H9 (cell line): ENCODE data around the gene CROCC2. TPM values are rescaled to one million over a fixed set of nuclear protein-coding genes. Genes with fewer than 3 reads are reported as not detected.

ENCODE experiments used
- DNase-seq: peaks from one replicate; pipeline ENCODE4 v3.0.0-alpha.2; 2017
- H2AFZ ChIP-seq: one replicate; pipeline ENCODE4 v1.6.1; 2013; ENCODE audit warnings: mild to moderate bottlenecking, low read length, control low read depth, moderate library complexity
- H2AK5ac ChIP-seq: 2 replicates; pipeline ENCODE4 v1.6.1; 2013; ENCODE audit warnings: low read length, control low read depth, mixed read lengths; ENCODE audit not compliant: insufficient read length
- H2BK120ac ChIP-seq: one replicate; pipeline ENCODE4 v1.6.1; 2013; ENCODE audit warnings: low read depth, mild to moderate bottlenecking, low read length, control low read depth, inconsistent platforms; ENCODE audit not compliant: poor library complexity, severe bottlenecking
- H2BK12ac ChIP-seq: 2 replicates; pipeline ENCODE4 v1.6.1; 2013; ENCODE audit warnings: low read length, control low read depth, mixed read lengths, low read depth; ENCODE audit not compliant: insufficient read length
- H2BK15ac ChIP-seq: 2 replicates; pipeline ENCODE4 v1.6.1; 2013; ENCODE audit warnings: low read depth, low read length, control low read depth
- H2BK20ac ChIP-seq: one replicate; pipeline ENCODE4 v1.6.1; 2013; ENCODE audit warnings: low read depth, mild to moderate bottlenecking, low read length, control low read depth, inconsistent platforms; ENCODE audit not compliant: poor library complexity, severe bottlenecking
- H2BK5ac ChIP-seq: 2 replicates; pipeline ENCODE4 v1.6.1; 2013; ENCODE audit warnings: low read length, control low read depth, mixed read lengths; ENCODE audit not compliant: insufficient read length
- H3K14ac ChIP-seq: 2 replicates; pipeline ENCODE4 v1.6.1; 2013; ENCODE audit warnings: low read length, control low read depth; ENCODE audit not compliant: insufficient read depth
- H3K18ac ChIP-seq: 2 replicates; pipeline ENCODE4 v1.6.1; 2013; ENCODE audit warnings: low read depth, mild to moderate bottlenecking, mixed read lengths, low read length, control low read depth; ENCODE audit not compliant: insufficient read length
- H3K23ac ChIP-seq: 2 replicates; pipeline ENCODE4 v1.6.1; 2013; ENCODE audit warnings: low read length, control low read depth, mixed read lengths, low read depth; ENCODE audit not compliant: insufficient read length
- H3K23me2 ChIP-seq: 2 replicates; pipeline ENCODE4 v1.6.1; 2013; ENCODE audit warnings: low read depth, mild to moderate bottlenecking, mixed read lengths, low read length, control low read depth; ENCODE audit not compliant: insufficient read length, poor library complexity, severe bottlenecking
- H3K27ac ChIP-seq: 2 replicates; pipeline ENCODE4 v1.5.1; 2013; ENCODE audit warnings: low read length, control low read depth, mixed read lengths, low read depth; ENCODE audit not compliant: insufficient read length
- H3K27me3 ChIP-seq: 2 replicates; pipeline ENCODE4 v1.6.1; 2013; ENCODE audit warnings: low read length, control low read depth, inconsistent platforms; ENCODE audit not compliant: insufficient read depth
- H3K4ac ChIP-seq: 2 replicates; pipeline ENCODE4 v1.6.1; 2013; ENCODE audit warnings: low read depth, mild to moderate bottlenecking, control low read depth, inconsistent platforms, low read length, moderate library complexity
- H3K4me1 ChIP-seq: 2 replicates; pipeline ENCODE4 v1.6.1; 2013; ENCODE audit warnings: low read length, control low read depth, inconsistent platforms; ENCODE audit not compliant: insufficient read depth
- H3K4me2 ChIP-seq: 2 replicates; pipeline ENCODE4 v1.6.1; 2013; ENCODE audit warnings: low read length, control low read depth, mixed read lengths; ENCODE audit not compliant: insufficient read length, insufficient read depth
- H3K56ac ChIP-seq: 2 replicates; pipeline ENCODE4 v1.6.1; 2013; ENCODE audit warnings: low read depth, mild to moderate bottlenecking, mixed read lengths, low read length, control low read depth; ENCODE audit not compliant: insufficient read length
- H3K79me1 ChIP-seq: 2 replicates; pipeline ENCODE4 v1.6.1; 2013; ENCODE audit warnings: low read depth, mild to moderate bottlenecking, moderate library complexity, low read length, control low read depth, inconsistent platforms; ENCODE audit not compliant: insufficient read depth, poor library complexity, severe bottlenecking
- H3K79me2 ChIP-seq: 2 replicates; pipeline ENCODE4 v1.6.1; 2013; ENCODE audit warnings: low read length, control low read depth, inconsistent platforms; ENCODE audit not compliant: insufficient read depth
- H3K9ac ChIP-seq: 2 replicates; pipeline ENCODE4 v1.6.1; 2013; ENCODE audit warnings: low read length, control low read depth, mixed read lengths; ENCODE audit not compliant: insufficient read length; ENCODE audit errors: extremely low read depth
- H3K9me3 ChIP-seq: one replicate; pipeline ENCODE4 v1.6.1; 2013; ENCODE audit warnings: low read depth, low read length, inconsistent platforms; ENCODE audit not compliant: control insufficient read depth
- H3T11ph ChIP-seq: one replicate; pipeline ENCODE4 v1.6.1; 2013; ENCODE audit warnings: mild to moderate bottlenecking, low read length, control low read depth, inconsistent platforms
- H4K20me1 ChIP-seq: one replicate; pipeline ENCODE4 v1.6.1; 2013; ENCODE audit not compliant: control insufficient read depth, insufficient read length, insufficient read depth
- H4K5ac ChIP-seq: 2 replicates; pipeline ENCODE4 v1.6.1; 2013; ENCODE audit warnings: low read depth, mild to moderate bottlenecking, mixed read lengths, low read length, control low read depth; ENCODE audit not compliant: insufficient read length
- H4K8ac ChIP-seq: replicated peaks from 2 replicates; pipeline ENCODE4 v1.6.1; 2013; ENCODE audit warnings: low read length, control low read depth, mixed read lengths, low read depth; ENCODE audit not compliant: insufficient read length
- H4K91ac ChIP-seq: 2 replicates; pipeline ENCODE4 v1.6.1; 2013; ENCODE audit warnings: low read depth, mild to moderate bottlenecking, moderate library complexity, mixed read lengths, low read length, control low read depth; ENCODE audit not compliant: insufficient read length
- H3K27ac Mint-ChIP-seq, 3 experiments: 2 replicates in 2 of 3; 3 replicates in 1 of 3; pipeline ENCODE4 v1.8.0; 2020 to 2021; ENCODE audit warnings: mixed read lengths in 3 of 3, mild to moderate bottlenecking in 1 of 3, moderate library complexity in 1 of 3
- H3K27me3 Mint-ChIP-seq: 2 replicates; pipeline ENCODE4 v1.8.0; 2021; ENCODE audit warnings: low read depth, mild to moderate bottlenecking, moderate library complexity, mixed read lengths
- H3K36me3 Mint-ChIP-seq, 3 experiments: 2 replicates in 2 of 3; 3 replicates in 1 of 3; pipeline ENCODE4 v1.8.0; 2020 to 2021; ENCODE audit warnings: low read depth in 3 of 3, mixed read lengths in 3 of 3; ENCODE audit not compliant: insufficient read depth in 1 of 3
- H3K4me1 Mint-ChIP-seq, 2 experiments: 2 replicates each; pipeline ENCODE4 v1.8.0; 2020; ENCODE audit warnings: mixed read lengths in 2 of 2
- H3K4me3 Mint-ChIP-seq, 2 experiments: 2 replicates in 1 of 2; 3 replicates in 1 of 2; pipeline ENCODE4 v1.8.0; 2020 to 2021; ENCODE audit warnings: mild to moderate bottlenecking in 2 of 2, mixed read lengths in 2 of 2, moderate library complexity in 1 of 2
- H3K9me3 Mint-ChIP-seq, 2 experiments: 2 replicates in 1 of 2; 3 replicates in 1 of 2; pipeline ENCODE4 v1.8.0; 2020; ENCODE audit warnings: mild to moderate bottlenecking in 2 of 2, mixed read lengths in 2 of 2, moderate library complexity in 1 of 2
- WGBS: extraction: QIAGEN DNeasy Blood & Tissue Kit; methylation state at CpG from one replicate; pipeline ENCODE4 v1.1.7; 2013; ENCODE audit warnings: missing lambda C conversion rate, low lambda C conversion rate, mixed read lengths; ENCODE audit not compliant: insufficient read length; ENCODE audit errors: extremely low coverage; 5-methylcytosine and 5-hydroxymethylcytosine counted together
- total RNA-seq: library from RNA; stranded (reverse); gene quantifications from 2 replicates; pipeline ENCODE4 v1.2.1, GENCODE V29; 2021
- TF ChIP-seq, protein P1 (sequence below): fragments of 200-600 bp; sonication (generic); conservative IDR thresholded peaks from 3 replicates; pipeline ENCODE4 v1.8.0; 2021; ENCODE audit warnings: antibody characterized with exemption, mild to moderate bottlenecking

Gene CROCC2
- total RNA-seq, 1 experiment from 2014 or later = not detected

DNA sequence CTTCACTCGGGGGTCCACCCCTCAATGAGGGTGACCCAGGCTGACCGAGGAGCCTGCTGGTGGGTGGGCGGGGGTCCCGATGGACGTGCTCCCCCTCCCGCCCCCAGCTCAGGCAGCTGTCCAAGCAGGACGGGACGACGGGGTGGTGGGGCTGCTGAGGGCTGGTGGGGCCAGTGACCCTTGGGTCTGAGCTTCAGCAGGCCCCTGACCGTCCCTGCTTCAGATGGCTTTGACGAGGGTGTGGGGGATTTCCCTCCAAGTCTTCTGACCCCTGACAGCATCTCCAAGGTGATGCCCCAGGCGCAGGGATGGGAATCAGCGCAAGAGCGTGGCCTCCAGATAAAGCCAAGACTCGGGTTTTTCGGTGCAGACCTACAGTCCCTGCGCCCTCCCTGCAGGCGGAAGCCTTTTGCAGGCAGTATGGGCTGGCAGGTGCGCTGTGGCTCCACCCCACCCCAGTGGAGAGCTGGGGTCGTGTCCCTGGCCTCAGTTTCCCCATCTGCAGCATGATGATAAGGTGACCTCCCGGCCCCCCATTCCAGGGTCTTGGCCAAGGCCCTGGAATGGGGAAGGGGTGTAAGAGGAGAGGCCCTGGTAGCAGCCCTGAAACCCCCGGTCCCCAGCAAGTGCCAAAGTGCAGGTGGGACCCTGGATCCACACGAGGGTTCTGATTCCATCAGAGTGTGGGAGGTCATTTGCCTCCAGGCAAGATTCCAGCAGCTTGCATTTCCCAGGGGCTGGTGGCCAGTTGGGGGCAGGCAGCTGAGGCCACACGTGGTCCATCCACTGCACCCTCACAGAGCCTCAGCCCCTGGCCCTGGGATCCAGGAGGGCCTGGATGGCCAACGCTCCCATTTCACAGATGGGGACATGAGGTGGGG, 8.7 kb downstream of the CROCC2 start:
- no peak overlapping the region for H2BK5ac ChIP-seq
- H2BK20ac ChIP-seq = no peak overlapping the region
- H3K4ac ChIP-seq = no peak overlapping the region
- no peaks in the 10 kb centered on the region for H3K79me1 ChIP-seq
- H4K20me1 ChIP-seq = no peaks in the 10 kb centered on the region
- no peaks in the 10 kb centered on the region for H3K23me2 ChIP-seq
- Mint-ChIP-seq H3K27ac (no peak overlapping the region), H3K36me3 (no peaks in the 10 kb centered on the region), H3K4me3 (no peak overlapping the region), H3K4me1 (peaks cover 2 to 6% of the 10 kb centered on the region in 2 experiments; a peak in 2 of 4 replicates), H3K27me3 (peaks cover 18% of the 10 kb centered on the region), H3K9me3 (no peaks in the 10 kb centered on the region)
- no CpG with 5 or more reads among the region's 25 CpGs for WGBS
- H2BK120ac ChIP-seq = no peak overlapping the region
- no peak overlapping the region for H3K18ac ChIP-seq
- no peak overlapping the region for H3K56ac ChIP-seq
- H3K79me2 ChIP-seq = no peaks in the 10 kb centered on the region
- no peak overlapping the region for H2AFZ ChIP-seq
- H3K9me3 ChIP-seq = no peaks in the 10 kb centered on the region
- no peak overlapping the region for H4K5ac ChIP-seq
- no peak overlapping the region for H2AK5ac ChIP-seq
- H3K27me3 ChIP-seq = no peaks in the 10 kb centered on the region
- no peak overlapping the region for H3T11ph ChIP-seq
- no peak overlapping the region for H2BK15ac ChIP-seq
- DNase-seq = no peak
- no peak overlapping the region for H3K27ac ChIP-seq
- H3K4me1 ChIP-seq = no peaks in the 10 kb centered on the region
- no peak overlapping the region for H4K8ac ChIP-seq
- TF ChIP-seq, protein P1, sequence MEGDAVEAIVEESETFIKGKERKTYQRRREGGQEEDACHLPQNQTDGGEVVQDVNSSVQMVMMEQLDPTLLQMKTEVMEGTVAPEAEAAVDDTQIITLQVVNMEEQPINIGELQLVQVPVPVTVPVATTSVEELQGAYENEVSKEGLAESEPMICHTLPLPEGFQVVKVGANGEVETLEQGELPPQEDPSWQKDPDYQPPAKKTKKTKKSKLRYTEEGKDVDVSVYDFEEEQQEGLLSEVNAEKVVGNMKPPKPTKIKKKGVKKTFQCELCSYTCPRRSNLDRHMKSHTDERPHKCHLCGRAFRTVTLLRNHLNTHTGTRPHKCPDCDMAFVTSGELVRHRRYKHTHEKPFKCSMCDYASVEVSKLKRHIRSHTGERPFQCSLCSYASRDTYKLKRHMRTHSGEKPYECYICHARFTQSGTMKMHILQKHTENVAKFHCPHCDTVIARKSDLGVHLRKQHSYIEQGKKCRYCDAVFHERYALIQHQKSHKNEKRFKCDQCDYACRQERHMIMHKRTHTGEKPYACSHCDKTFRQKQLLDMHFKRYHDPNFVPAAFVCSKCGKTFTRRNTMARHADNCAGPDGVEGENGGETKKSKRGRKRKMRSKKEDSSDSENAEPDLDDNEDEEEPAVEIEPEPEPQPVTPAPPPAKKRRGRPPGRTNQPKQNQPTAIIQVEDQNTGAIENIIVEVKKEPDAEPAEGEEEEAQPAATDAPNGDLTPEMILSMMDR = peak; percentile 47; the same call in 2 of the 3 replicates
- no peak overlapping the region for H3K14ac ChIP-seq
- H3K9ac ChIP-seq = no peak overlapping the region
- no peak overlapping the region for H4K91ac ChIP-seq
- no peak overlapping the region for H3K23ac ChIP-seq
- no peak overlapping the region for H2BK12ac ChIP-seq
- no peak overlapping the region for H3K4me2 ChIP-seq
